ENCODE measurements around the gene SGCD. TPM values are rescaled to one million over a fixed set of nuclear protein-coding genes. Genes with fewer than 3 reads are reported as not detected.

Gene SGCD
- total RNA-seq, 6 experiments from 2014 or later = 5.2 to 6.7 (median 6.4) TPM

DNA sequence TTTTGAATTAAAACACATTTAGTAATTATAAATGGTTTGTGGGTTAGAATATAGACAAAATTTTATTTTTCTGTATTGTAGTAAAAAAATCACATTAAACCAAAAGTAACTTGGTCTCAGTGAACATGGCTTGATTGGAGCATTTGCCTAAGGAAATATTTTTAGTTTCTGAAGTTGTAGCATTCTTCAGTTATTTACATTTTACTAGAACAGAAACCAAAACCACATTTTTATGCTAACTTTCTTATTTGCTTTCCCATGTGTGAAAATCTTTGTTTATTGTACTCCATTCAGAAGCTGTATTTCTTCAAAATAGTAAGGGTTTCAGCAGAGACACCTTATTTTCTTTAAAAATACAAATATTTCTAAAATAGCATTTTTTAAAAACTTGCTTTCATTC, 129.9 kb downstream of the SGCD start:
- TF ChIP-seq, protein P1, sequence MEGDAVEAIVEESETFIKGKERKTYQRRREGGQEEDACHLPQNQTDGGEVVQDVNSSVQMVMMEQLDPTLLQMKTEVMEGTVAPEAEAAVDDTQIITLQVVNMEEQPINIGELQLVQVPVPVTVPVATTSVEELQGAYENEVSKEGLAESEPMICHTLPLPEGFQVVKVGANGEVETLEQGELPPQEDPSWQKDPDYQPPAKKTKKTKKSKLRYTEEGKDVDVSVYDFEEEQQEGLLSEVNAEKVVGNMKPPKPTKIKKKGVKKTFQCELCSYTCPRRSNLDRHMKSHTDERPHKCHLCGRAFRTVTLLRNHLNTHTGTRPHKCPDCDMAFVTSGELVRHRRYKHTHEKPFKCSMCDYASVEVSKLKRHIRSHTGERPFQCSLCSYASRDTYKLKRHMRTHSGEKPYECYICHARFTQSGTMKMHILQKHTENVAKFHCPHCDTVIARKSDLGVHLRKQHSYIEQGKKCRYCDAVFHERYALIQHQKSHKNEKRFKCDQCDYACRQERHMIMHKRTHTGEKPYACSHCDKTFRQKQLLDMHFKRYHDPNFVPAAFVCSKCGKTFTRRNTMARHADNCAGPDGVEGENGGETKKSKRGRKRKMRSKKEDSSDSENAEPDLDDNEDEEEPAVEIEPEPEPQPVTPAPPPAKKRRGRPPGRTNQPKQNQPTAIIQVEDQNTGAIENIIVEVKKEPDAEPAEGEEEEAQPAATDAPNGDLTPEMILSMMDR (IDR thresholded peaks at IDR 0.05) = no peak
- Mint-ChIP-seq H3K4me1 (ENCODE audit: low read depth) (peaks cover 12% of the 10 kb centered on the region), H3K36me3 (ENCODE audit: low read depth) (no peaks in the 10 kb centered on the region), H3K27me3 (ENCODE audit: insufficient read depth) (no peaks in the 10 kb centered on the region), H3K27ac (no peak overlapping the region), H3K9me3 (0 out of 2 replicates have a peak, but pooled peaks cover 3% of the 10 kb centered on the region), H3K4me3 (no peak overlapping the region)
- no peak for DNase-seq

DNA sequence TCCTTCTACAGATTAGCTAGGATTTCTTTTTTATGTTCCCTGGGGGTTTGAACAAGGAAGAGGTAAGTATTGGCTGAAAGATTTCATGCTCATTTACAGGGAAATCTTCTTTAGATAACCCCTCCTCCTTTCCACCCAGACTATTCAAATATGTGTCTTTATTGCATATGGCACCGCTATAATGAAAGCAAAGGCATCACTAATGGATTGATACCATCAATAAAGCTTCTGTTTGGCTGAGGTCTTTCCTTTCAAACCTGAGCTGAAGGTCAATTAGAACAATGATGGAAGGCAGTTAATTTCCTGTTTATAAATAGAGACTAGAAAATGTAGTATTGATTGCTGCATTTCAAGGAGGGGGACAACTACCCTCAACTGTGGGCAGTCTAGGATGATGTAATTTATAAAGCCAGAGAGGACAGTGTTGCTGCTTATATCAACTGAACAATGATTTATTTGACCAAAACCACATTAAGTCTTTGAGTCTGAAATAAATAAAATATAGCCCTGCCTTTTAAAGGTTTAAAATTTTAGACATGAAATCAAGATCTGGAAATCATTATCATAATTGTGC, 132.9 kb downstream of the SGCD start:
- no peak for DNase-seq
- H3K27me3 Mint-ChIP-seq (ENCODE audit: insufficient read depth) = no peaks in the 10 kb centered on the region
- H3K36me3 Mint-ChIP-seq (ENCODE audit: low read depth) = no peaks in the 10 kb centered on the region
- peaks cover 14% of the 10 kb centered on the region for H3K4me1 Mint-ChIP-seq (ENCODE audit: low read depth)
- 0 out of 2 replicates have a peak, but pooled peaks cover 3% of the 10 kb centered on the region for H3K9me3 Mint-ChIP-seq
- no peak overlapping the region for H3K27ac Mint-ChIP-seq
- no peak overlapping the region for H3K4me3 Mint-ChIP-seq
- TF ChIP-seq, protein P1 (IDR thresholded peaks at IDR 0.05) = no peak

DNA sequence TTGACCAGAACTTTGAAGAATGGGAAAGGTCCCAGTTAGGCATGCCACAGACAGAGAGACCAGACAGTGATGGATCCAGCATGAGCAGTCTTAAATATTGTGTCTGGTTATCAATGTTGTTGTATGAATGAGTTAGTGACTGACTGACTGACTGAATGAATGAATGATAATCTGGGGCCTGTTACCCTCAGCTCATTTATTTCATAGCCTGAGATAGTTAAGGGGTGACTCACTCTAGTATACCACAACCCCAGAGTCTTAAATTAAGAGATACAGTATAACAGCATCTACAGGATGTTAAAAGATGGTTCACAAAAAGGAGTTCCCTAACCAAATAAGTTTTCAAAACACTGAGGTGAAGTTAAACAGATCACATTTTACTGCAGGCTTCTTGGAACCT, 133.5 kb downstream of the SGCD start:
- no peaks in the 10 kb centered on the region for H3K27me3 Mint-ChIP-seq (ENCODE audit: insufficient read depth)
- H3K27ac Mint-ChIP-seq = no peak overlapping the region
- H3K4me1 Mint-ChIP-seq (ENCODE audit: low read depth) = peaks cover 14% of the 10 kb centered on the region
- DNase-seq = no peak
- no peak overlapping the region for H3K4me3 Mint-ChIP-seq
- TF ChIP-seq, protein P1 (IDR thresholded peaks at IDR 0.05) = no peak
- H3K9me3 Mint-ChIP-seq = 0 out of 2 replicates have a peak, but pooled peaks cover 3% of the 10 kb centered on the region
- H3K36me3 Mint-ChIP-seq (ENCODE audit: low read depth) = no peaks in the 10 kb centered on the region

GRCh38 chr5:156466871-156467270, 139.9 kb downstream of the SGCD start:
- TF ChIP-seq, protein P1 (IDR thresholded peaks at IDR 0.05) = no peak
- Mint-ChIP-seq H3K9me3 (no peaks in the 10 kb centered on the region), H3K4me3 (no peak overlapping the region), H3K27ac (no peak overlapping the region), H3K36me3 (ENCODE audit: low read depth) (no peaks in the 10 kb centered on the region), H3K4me1 (ENCODE audit: low read depth) (peaks cover 2% of the 10 kb centered on the region; the same call in 1 of the 2 replicates), H3K27me3 (ENCODE audit: insufficient read depth) (no peaks in the 10 kb centered on the region)
- no peak for DNase-seq

DNA sequence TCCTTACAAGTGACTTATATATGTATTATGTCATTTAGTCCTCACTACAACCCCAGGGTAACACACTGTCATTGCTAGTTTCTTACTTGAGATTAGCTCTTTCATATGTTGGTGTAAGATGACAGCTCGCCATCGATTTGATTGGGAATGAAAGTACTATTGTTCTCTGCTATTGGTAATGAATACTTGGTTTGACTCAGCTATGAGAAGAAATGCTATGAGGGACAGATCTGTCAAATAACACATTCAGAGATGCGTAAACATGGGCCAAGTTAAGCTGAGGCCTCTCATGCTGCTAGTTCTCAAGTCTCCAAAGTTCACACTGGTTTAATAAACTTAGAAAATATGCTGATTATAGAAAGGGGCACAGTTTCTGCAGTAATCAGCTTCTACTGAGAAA, 142.7 kb downstream of the SGCD start:
- Mint-ChIP-seq H3K36me3 (ENCODE audit: low read depth) (no peaks in the 10 kb centered on the region), H3K27me3 (ENCODE audit: insufficient read depth) (no peaks in the 10 kb centered on the region), H3K27ac (no peak overlapping the region), H3K4me1 (ENCODE audit: low read depth) (peaks cover 19% of the 10 kb centered on the region), H3K9me3 (no peaks in the 10 kb centered on the region), H3K4me3 (no peak overlapping the region)
- no peak for DNase-seq
- TF ChIP-seq, protein P1 (IDR thresholded peaks at IDR 0.05) = no peak
